Activated T-cell treated with anti-CD3 and anti-CD28 coated beads for 1 hour (primary cell): ENCODE data around the gene HIVEP2.

Experiments
- DNase-seq: peaks from one replicate; pipeline ENCODE4 v3.0.0-alpha.2; 2020; ENCODE audit warnings: low read depth

Gene HIVEP2

GRCh38 chr6:142914937-142915697 is 29.9 kb downstream of the HIVEP2 start:
- no peak for DNase-seq

- DNase-seq = no peak
Measured at GRCh38 chr6:142914369-142914768, 30.6 kb downstream of the HIVEP2 start.

- peak; percentile 50 for DNase-seq
Measured at GRCh38 chr6:142913511-142914047, 31.4 kb downstream of the HIVEP2 start.

- DNase-seq = no peak
Measured at GRCh38 chr6:142913036-142913510, 31.9 kb downstream of the HIVEP2 start.

- no peak for DNase-seq
Measured at GRCh38 chr6:142912125-142912524, 32.9 kb downstream of the HIVEP2 start.

GRCh38 chr6:142911430-142911829 is 33.5 kb downstream of the HIVEP2 start:
- no peak for DNase-seq

GRCh38 chr6:142909686-142910085 is 35.3 kb downstream of the HIVEP2 start:
- DNase-seq = no peak

- DNase-seq = no peak
Measured at GRCh38 chr6:142908235-142908634, 36.7 kb downstream of the HIVEP2 start.

GRCh38 chr6:142907544-142907943 is 37.4 kb downstream of the HIVEP2 start:
- DNase-seq = no peak

- DNase-seq = no peak
Measured at GRCh38 chr6:142906945-142907470, 38.0 kb downstream of the HIVEP2 start.

- DNase-seq = no peak
Measured at GRCh38 chr6:142903812-142904211, 41.2 kb downstream of the HIVEP2 start.

- DNase-seq = peak; percentile 50
Measured at GRCh38 chr6:142902636-142903053, 42.3 kb downstream of the HIVEP2 start.

- no peak for DNase-seq
Measured at GRCh38 chr6:142901611-142902010, 43.4 kb downstream of the HIVEP2 start.

- no peak for DNase-seq
Measured at GRCh38 chr6:142900227-142900971, 44.6 kb downstream of the HIVEP2 start.

- DNase-seq = no peak
Measured at GRCh38 chr6:142898927-142899895, 45.8 kb downstream of the HIVEP2 start.

- DNase-seq = no peak
Measured at GRCh38 chr6:142897659-142898058, 47.3 kb downstream of the HIVEP2 start.

- DNase-seq = no peak
Measured at GRCh38 chr6:142896732-142897131, 48.2 kb downstream of the HIVEP2 start.

GRCh38 chr6:142893088-142893487 is 51.9 kb downstream of the HIVEP2 start:
- no peak for DNase-seq

- no peak for DNase-seq
Measured at GRCh38 chr6:142892254-142893021, 52.5 kb downstream of the HIVEP2 start.

- no peak for DNase-seq
Measured at GRCh38 chr6:142891454-142891853, 53.5 kb downstream of the HIVEP2 start.

- no peak for DNase-seq
Measured at GRCh38 chr6:142888456-142888855, 56.5 kb downstream of the HIVEP2 start.
